WTC11 (cell line): Measurements from ENCODE around the gene CFAP299. TPM values are rescaled to one million over a fixed set of nuclear protein-coding genes. Genes with fewer than 3 reads are reported as not detected.

ENCODE experiments used
- ATAC-seq: fragments of 200-7000 bp; cut with Tn5 transposase; 2 replicates; pipeline ENCODE4 v1.10.0; 2021; ENCODE audit warnings: mild to moderate bottlenecking, moderate library complexity
- CTCF ChIA-PET: fragments of 300-600 bp; sonication (Branson Sonifier 250); formaldehyde crosslinking; loops from one replicate; lab custom pipeline; 2021; ENCODE audit warnings: antibody characterized with exemption; lab: Charles Lee
- POLR2A ChIA-PET: fragments of 350-600 bp; sonication (Branson Sonifier 250); formaldehyde crosslinking; loops from one replicate; lab custom pipeline; 2021; ENCODE audit warnings: antibody characterized with exemption; lab: Charles Lee
- DNase-seq: peaks from one replicate; pipeline ENCODE4 v3.0.0; 2021; ENCODE audit warnings: low spot score
- H3K27ac Mint-ChIP-seq: 2 replicates; pipeline ENCODE4 v1.8.0; 2021; ENCODE audit warnings: mixed read lengths
- H3K27me3 Mint-ChIP-seq: 2 replicates; pipeline ENCODE4 v1.8.0; 2021; ENCODE audit warnings: low read depth, mild to moderate bottlenecking, moderate library complexity, mixed read lengths
- H3K36me3 Mint-ChIP-seq: 2 replicates; pipeline ENCODE4 v1.8.0; 2021; ENCODE audit warnings: mixed read lengths
- H3K4me1 Mint-ChIP-seq: 2 replicates; pipeline ENCODE4 v1.8.0; 2022; ENCODE audit warnings: mixed read lengths
- H3K4me3 Mint-ChIP-seq: 2 replicates; pipeline ENCODE4 v1.8.0; 2021; ENCODE audit warnings: mild to moderate bottlenecking, moderate library complexity, mixed read lengths
- H3K9me3 Mint-ChIP-seq: 2 replicates; pipeline ENCODE4 v1.8.0; 2021; ENCODE audit warnings: mixed read lengths
- ATF1 ChIP-seq: sonication (generic); formaldehyde crosslinking; IDR thresholded peaks from 2 replicates; pipeline ENCODE4 v1.8.1; 2023; ENCODE audit warnings: mild to moderate bottlenecking, moderate library complexity, missing genetic modification reagents
- CREB1 ChIP-seq: sonication (generic); formaldehyde crosslinking; IDR thresholded peaks from 2 replicates; pipeline ENCODE4 v1.8.0; 2023; ENCODE audit warnings: mild to moderate bottlenecking, missing genetic modification reagents
- FOXK1 ChIP-seq: sonication (generic); formaldehyde crosslinking; IDR thresholded peaks from 2 replicates; pipeline ENCODE4 v1.8.0; 2022; ENCODE audit warnings: mild to moderate bottlenecking, moderate library complexity, missing genetic modification reagents
- FOXP1 ChIP-seq: sonication (generic); formaldehyde crosslinking; IDR thresholded peaks from 2 replicates; pipeline ENCODE4 v1.8.0; 2022; ENCODE audit warnings: missing genetic modification reagents, mild to moderate bottlenecking, moderate library complexity, borderline replicate concordance
- GABPB1 ChIP-seq: sonication (generic); formaldehyde crosslinking; IDR thresholded peaks from 2 replicates; pipeline ENCODE4 v1.8.1; 2023; ENCODE audit warnings: mild to moderate bottlenecking, missing genetic modification reagents
- HMGA2 ChIP-seq: fragments of 250-450 bp; sonication (Bioruptor Pico); IDR thresholded peaks from 2 replicates; pipeline ENCODE4 v1.4.0; 2021; ENCODE audit warnings: mild to moderate bottlenecking, moderate library complexity
- IRF1 ChIP-seq: sonication (generic); formaldehyde crosslinking; IDR thresholded peaks from 2 replicates; pipeline ENCODE4 v1.8.0; 2023; ENCODE audit warnings: missing genetic modification reagents
- IRF2 ChIP-seq: sonication (generic); formaldehyde crosslinking; IDR thresholded peaks from 2 replicates; pipeline ENCODE4 v1.8.0; 2022; ENCODE audit warnings: low read depth, missing genetic modification reagents, borderline replicate concordance
- JAZF1 ChIP-seq: fragments of 250-450 bp; sonication (Bioruptor Pico); IDR thresholded peaks from 2 replicates; pipeline ENCODE4 v1.9.0; 2021; ENCODE audit warnings: moderate library complexity, mild to moderate bottlenecking, inconsistent platforms
- NFE2L1 ChIP-seq: sonication (generic); formaldehyde crosslinking; IDR thresholded peaks from 2 replicates; pipeline ENCODE4 v1.8.1; 2023; ENCODE audit warnings: missing genetic modification reagents
- NFYB ChIP-seq: sonication (generic); formaldehyde crosslinking; conservative IDR thresholded peaks from 2 replicates; pipeline ENCODE4 v1.8.0; 2022; ENCODE audit warnings: low read depth, missing genetic modification reagents
- NR2C2 ChIP-seq: sonication (generic); formaldehyde crosslinking; IDR thresholded peaks from 2 replicates; pipeline ENCODE4 v1.8.0; 2022; ENCODE audit warnings: mild to moderate bottlenecking, missing genetic modification reagents
- SMAD4 ChIP-seq: sonication (generic); formaldehyde crosslinking; IDR thresholded peaks from 2 replicates; pipeline ENCODE4 v1.8.0; 2022; ENCODE audit warnings: mild to moderate bottlenecking, missing genetic modification reagents
- TP53 ChIP-seq: sonication (generic); formaldehyde crosslinking; IDR thresholded peaks from 2 replicates; pipeline ENCODE4 v1.8.1; 2023; ENCODE audit warnings: mild to moderate bottlenecking, missing genetic modification reagents
- ZNF281 ChIP-seq: sonication (generic); formaldehyde crosslinking; IDR thresholded peaks from 2 replicates; pipeline ENCODE4 v1.8.0; 2023; ENCODE audit warnings: mild to moderate bottlenecking, missing genetic modification reagents
- ZNF532 ChIP-seq: fragments of 250-450 bp; sonication (Bioruptor Pico); IDR thresholded peaks from 2 replicates; pipeline ENCODE4 v1.9.0; 2021; ENCODE audit warnings: mild to moderate bottlenecking, borderline replicate concordance
- total RNA-seq: library from RNA; stranded (reverse); gene quantifications from 3 replicates; pipeline ENCODE4 v1.2.3, GENCODE V29; 2021
- TF ChIP-seq, protein P1 (sequence below): sonication (generic); formaldehyde crosslinking; IDR thresholded peaks from 2 replicates; pipeline ENCODE4 v1.8.0; 2022; ENCODE audit warnings: missing genetic modification reagents
- TF ChIP-seq, protein P2 (sequence below): fragments of 250-450 bp; sonication (Bioruptor Pico); IDR thresholded peaks from 2 replicates; pipeline ENCODE4 v1.9.0; 2021; ENCODE audit warnings: mild to moderate bottlenecking
- TF ChIP-seq, protein P3 (sequence below): fragments of 250-450 bp; sonication (Bioruptor Pico); conservative IDR thresholded peaks from 2 replicates; pipeline ENCODE4 v1.9.0; 2021; ENCODE audit warnings: mild to moderate bottlenecking

Gene CFAP299
- total RNA-seq, 1 experiment from 2014 or later, result not detected

DNA sequence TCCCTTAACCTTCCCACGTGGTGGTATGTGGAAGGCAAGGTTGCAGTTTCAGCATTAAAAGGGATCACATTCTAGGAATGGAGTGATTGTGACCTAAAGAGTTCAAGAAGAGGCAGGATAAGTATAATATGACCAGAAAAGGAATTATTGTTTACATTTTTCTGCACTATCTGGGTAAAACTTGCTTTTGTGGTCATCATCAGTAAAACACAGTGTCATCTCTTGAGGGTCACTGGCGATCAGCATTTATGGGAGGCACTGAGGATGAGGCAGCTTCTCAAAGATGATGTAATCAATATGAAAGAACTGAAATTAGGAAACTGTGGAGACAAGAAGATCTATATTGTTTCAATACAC, 88.7 kb downstream of the CFAP299 start:
- CTCF ChIA-PET, result no interaction called here
- Mint-ChIP-seq H3K27ac (no peak overlapping the region), H3K9me3 (no peaks in the 10 kb centered on the region), H3K4me3 (no peak overlapping the region), H3K27me3 (no peaks in the 10 kb centered on the region), H3K4me1 (peaks cover 26% of the 10 kb centered on the region), H3K36me3 (no peaks in the 10 kb centered on the region)
- POLR2A ChIA-PET, result no interaction called here
- ATAC-seq, result no peak
- no peak for DNase-seq
- TF ChIP-seq IRF1 (CRISPR knock-in tag) (no peak), ZNF532 (no peak), CREB1 (no peak), SMAD4 (CRISPR knock-in tag) (no peak), IRF2 (CRISPR knock-in tag) (no peak)
- TF ChIP-seq, protein P1, sequence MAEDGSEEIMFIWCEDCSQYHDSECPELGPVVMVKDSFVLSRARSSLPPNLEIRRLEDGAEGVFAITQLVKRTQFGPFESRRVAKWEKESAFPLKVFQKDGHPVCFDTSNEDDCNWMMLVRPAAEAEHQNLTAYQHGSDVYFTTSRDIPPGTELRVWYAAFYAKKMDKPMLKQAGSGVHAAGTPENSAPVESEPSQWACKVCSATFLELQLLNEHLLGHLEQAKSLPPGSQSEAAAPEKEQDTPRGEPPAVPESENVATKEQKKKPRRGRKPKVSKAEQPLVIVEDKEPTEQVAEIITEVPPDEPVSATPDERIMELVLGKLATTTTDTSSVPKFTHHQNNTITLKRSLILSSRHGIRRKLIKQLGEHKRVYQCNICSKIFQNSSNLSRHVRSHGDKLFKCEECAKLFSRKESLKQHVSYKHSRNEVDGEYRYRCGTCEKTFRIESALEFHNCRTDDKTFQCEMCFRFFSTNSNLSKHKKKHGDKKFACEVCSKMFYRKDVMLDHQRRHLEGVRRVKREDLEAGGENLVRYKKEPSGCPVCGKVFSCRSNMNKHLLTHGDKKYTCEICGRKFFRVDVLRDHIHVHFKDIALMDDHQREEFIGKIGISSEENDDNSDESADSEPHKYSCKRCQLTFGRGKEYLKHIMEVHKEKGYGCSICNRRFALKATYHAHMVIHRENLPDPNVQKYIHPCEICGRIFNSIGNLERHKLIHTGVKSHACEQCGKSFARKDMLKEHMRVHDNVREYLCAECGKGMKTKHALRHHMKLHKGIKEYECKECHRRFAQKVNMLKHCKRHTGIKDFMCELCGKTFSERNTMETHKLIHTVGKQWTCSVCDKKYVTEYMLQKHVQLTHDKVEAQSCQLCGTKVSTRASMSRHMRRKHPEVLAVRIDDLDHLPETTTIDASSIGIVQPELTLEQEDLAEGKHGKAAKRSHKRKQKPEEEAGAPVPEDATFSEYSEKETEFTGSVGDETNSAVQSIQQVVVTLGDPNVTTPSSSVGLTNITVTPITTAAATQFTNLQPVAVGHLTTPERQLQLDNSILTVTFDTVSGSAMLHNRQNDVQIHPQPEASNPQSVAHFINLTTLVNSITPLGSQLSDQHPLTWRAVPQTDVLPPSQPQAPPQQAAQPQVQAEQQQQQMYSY (CRISPR knock-in tag), result no peak

- H3K27ac Mint-ChIP-seq, result no peak overlapping the region
- ChIA-PET CTCF (no interaction called here), POLR2A (no interaction called here)
- H3K9me3 Mint-ChIP-seq, result no peaks in the 10 kb centered on the region
- H3K4me1 Mint-ChIP-seq, result peaks cover 13% of the 10 kb centered on the region
- H3K27me3 Mint-ChIP-seq, result no peaks in the 10 kb centered on the region
- TF ChIP-seq GABPB1 (no peak), NFYB (CRISPR knock-in tag) (no peak), ATF1 (no peak), FOXP1 (CRISPR knock-in tag) (no peak), HMGA2 (CRISPR knock-in tag) (no peak), IRF2 (CRISPR knock-in tag) (no peak), NR2C2 (CRISPR knock-in tag) (no peak), NFE2L1 (CRISPR knock-in tag) (no peak), TP53 (CRISPR knock-in tag) (no peak), FOXK1 (no peak), ZNF281 (CRISPR knock-in tag) (no peak), JAZF1 (CRISPR knock-in tag) (no peak)
- TF ChIP-seq, protein P2, sequence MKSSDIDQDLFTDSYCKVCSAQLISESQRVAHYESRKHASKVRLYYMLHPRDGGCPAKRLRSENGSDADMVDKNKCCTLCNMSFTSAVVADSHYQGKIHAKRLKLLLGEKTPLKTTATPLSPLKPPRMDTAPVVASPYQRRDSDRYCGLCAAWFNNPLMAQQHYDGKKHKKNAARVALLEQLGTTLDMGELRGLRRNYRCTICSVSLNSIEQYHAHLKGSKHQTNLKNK (CRISPR knock-in tag), result no peak
- TF ChIP-seq, protein P3, sequence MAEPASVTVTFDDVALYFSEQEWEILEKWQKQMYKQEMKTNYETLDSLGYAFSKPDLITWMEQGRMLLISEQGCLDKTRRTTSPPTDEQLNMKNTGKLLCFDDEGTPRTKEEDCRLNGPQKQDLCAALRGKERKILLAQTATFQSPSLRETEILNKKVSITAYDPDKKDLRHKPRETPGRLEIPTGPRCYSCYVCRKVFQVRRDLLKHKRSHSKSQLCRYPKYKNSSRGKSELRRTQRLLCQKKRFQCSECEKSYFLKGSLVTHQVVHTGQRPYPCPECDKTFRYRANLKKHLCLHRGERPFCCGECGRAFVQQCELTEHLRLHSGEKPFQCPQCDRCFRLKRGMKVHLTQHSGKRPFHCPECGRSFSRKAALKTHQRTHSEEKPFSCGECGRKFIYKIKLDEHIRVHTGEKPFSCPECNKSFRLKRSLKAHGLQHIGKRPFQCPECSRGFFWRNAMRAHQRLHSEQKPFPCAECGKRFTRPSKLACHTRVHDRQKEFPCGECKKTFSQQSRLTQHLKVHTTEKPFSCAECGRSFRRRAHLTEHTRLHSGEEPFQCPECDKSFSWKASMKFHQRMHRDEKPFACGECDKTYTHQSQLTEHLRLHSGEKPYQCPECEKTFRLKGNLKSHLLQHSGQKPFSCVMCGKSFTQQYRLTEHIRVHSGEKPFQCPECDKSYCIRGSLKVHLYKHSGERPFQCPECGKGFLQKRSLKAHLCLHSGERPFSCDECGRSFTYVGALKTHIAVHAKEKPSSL (CRISPR knock-in tag), result no peak
- DNase-seq (no peak), ATAC-seq (no peak)
- no peak overlapping the region for H3K4me3 Mint-ChIP-seq
- no peaks in the 10 kb centered on the region for H3K36me3 Mint-ChIP-seq
Measured at GRCh38 chr4:80425124-80426100, 89.9 kb downstream of the CFAP299 start.
